GM21619 (cell line): Measurements from ENCODE around the gene REPIN1.

Experiments
- ATAC-seq: cut with Tn5 transposase; IDR thresholded peaks from one replicate; pipeline ENCODE4 v1.9.1; 2021; ENCODE audit not compliant: unreplicated experiment

Gene REPIN1

DNA sequence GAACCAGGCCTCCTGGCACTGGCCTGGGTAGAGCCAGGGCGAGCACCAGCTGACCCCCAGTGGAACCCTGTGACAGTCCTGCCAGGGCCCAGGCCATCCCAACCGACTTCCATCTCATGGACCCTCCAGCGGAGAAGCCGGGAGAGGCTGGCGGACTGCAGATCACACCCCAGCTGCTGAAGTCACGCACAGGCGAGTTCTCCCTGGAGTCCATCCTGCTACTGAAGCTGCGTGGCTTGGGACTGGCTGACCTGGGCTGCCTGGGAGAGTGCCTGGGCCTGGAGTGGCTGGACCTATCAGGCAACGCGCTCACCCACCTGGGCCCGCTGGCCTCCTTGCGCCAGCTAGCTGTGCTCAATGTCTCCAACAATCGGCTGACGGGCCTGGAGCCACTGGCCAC, 31.9 kb upstream of the REPIN1 start:
- no peak for ATAC-seq

DNA sequence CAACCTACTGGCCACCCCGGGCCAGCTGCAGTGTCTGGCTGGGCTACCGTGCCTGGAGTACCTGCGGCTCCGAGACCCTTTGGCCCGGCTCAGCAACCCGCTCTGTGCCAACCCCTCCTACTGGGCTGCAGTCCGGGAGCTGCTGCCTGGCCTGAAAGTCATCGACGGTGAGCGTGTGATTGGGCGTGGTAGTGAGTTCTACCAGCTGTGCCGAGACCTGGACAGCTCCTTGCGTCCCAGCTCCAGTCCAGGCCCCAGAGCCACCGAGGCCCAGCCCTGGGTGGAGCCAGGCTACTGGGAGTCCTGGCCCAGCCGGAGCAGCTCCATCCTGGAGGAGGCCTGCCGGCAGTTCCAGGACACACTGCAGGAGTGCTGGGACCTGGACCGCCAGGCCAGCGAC, 31.4 kb upstream of the REPIN1 start:
- no peak for ATAC-seq

DNA sequence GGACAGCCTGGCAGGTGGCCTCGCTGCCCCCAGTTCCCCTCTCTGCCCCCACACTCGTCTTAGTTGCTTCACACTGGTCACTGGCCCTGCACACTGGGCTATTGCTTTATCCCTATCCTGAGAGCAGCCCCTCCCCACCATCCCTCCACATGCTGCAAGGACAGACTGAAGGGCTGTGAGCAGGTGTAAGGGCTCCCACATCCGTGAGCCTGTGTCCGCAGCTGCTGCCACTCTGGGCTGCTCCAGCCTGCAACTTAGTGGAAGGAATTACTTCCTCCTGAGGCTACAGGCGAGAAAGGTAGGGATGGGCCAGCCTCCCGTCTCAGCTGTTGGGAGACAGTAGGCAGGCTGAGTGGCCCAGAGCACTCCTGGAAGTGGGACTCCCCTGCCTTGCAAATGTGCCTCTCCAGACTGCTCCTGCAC, 31.0 kb upstream of the REPIN1 start:
- no peak for ATAC-seq

GRCh38 chr7:150338166-150338829, 30.3 kb upstream of the REPIN1 start:
- ATAC-seq, result no peak

GRCh38 chr7:150339409-150339809, 29.2 kb upstream of the REPIN1 start:
- no peak for ATAC-seq

- no peak for ATAC-seq
Observed at GRCh38 chr7:150340024-150340749, 28.4 kb upstream of the REPIN1 start.

DNA sequence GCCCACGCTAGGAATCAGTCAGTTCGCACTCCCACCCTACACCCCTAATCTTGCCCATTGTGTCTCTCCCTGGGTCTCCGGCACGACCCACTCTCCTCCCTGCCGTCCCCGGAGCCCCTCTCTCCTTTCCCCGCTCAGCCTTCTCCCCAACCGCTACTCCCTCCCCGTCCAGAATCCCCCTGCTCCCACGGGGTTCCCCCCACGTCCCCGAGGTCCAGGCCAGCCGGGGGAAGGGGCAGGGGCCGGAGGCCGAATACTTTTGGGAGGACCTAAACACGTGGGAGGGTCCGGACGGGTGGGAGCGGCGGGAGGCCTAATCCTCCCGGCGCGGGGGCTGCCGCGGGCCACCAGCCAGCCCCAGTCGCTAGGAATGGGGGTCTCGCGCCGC, 27.8 kb upstream of the REPIN1 start:
- no peak for ATAC-seq

GRCh38 chr7:150341263-150342120, 27.1 kb upstream of the REPIN1 start, which contains the start of gene RARRES2:
TSS of gene RARRES2 (minus strand) at chr7:150341629. CDS start at chr7:150340609, 1,020 bp downstream.
- no peak for ATAC-seq

- ATAC-seq, result no peak
Observed at GRCh38 chr7:150342121-150342408, 26.6 kb upstream of the REPIN1 start.

GRCh38 chr7:150343225-150343624, 25.4 kb upstream of the REPIN1 start:
- no peak for ATAC-seq

DNA sequence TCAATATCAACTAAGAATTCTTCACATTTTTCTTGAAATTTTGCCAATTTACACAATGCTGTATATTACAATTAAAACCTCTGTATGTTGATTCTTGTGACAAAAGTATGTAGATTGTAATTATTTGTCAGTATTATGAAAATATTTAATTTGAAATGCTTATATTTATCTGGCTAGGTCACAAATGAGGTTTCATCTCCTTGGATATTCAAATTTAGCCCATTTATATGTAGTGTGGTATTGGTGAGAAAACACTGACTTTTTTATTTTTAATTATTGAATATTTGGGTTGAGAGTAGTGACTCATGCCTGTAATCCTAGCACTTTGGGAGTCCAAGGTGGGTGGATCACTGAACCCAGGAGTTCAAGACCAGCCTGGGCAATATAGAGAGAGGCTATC, 24.3 kb upstream of the REPIN1 start:
- ATAC-seq, result no peak

DNA sequence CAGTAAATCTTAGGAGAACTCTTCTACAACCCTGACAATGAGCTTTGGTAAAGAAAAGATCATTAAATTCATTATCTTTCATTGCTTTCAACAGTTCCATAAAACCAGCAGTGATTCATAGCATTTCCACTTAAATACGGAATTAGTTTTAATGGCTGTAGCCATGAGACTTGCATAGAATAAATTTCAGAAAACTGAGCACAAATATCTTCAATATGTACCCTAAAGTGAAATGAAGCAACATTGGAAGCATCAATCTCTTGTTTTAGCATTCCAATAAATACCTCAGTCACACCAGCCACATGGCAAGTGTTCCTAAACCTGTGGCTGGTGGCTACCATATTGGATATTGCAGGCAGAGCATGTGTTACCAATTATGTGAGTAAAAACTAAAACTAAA, 23.6 kb upstream of the REPIN1 start:
- no peak for ATAC-seq

DNA sequence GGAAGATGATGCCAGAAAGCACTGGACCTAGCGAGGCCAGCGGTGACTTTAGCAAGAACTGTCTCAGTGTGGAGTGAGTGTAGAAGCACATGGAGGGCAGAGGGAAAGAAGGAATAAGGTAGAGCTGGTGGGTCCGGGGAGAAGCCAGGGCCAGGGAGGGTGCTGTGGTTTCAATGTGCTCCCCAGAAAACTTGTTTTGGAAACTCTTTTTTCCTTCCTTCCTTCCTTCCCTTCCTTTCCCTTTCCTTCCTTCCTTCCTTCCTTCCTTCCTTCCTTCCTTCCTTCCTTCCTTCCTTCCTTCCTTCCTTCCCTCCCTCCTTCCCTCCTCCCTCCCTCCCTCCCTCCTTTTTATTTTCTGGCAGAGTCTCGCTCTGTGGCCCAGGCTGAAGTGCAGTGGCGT, 21.7 kb upstream of the REPIN1 start:
- ATAC-seq, result no peak

DNA sequence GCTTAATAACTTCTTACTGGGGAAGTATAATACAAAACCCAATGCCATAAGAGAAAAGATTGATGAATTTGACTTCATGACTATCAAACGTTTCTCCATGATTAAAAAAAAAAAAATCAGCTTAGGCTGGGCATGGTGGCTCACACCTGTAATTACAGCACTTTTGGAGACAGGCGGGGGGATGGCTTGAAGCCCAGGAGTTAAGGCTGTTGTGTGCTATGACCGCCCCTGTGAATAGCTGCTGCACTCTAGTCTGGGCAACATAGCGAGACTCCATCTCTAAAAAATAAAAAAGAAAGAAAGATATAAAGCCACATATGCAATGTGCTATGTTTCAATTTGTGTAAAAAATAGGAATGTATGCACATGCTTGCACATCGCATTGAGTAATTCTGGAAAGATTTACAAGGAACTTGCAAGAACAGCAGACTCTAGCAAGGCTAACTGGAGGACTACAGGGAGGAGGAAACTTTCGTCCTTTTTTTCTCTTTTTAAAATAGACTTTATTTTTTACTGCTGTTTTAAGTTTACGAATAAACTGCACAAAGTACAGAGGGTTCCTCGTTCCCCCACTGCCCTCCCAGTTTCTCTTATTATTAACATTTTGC, 16.9 kb upstream of the REPIN1 start:
- ATAC-seq, result no peak

- ATAC-seq, result no peak
Observed at GRCh38 chr7:150355666-150356059, 13.0 kb upstream of the REPIN1 start.

GRCh38 chr7:150356265-150356897, 12.2 kb upstream of the REPIN1 start:
- no peak for ATAC-seq

- peak; percentile 61 for ATAC-seq
Observed at GRCh38 chr7:150357270-150357669, 11.4 kb upstream of the REPIN1 start.

DNA sequence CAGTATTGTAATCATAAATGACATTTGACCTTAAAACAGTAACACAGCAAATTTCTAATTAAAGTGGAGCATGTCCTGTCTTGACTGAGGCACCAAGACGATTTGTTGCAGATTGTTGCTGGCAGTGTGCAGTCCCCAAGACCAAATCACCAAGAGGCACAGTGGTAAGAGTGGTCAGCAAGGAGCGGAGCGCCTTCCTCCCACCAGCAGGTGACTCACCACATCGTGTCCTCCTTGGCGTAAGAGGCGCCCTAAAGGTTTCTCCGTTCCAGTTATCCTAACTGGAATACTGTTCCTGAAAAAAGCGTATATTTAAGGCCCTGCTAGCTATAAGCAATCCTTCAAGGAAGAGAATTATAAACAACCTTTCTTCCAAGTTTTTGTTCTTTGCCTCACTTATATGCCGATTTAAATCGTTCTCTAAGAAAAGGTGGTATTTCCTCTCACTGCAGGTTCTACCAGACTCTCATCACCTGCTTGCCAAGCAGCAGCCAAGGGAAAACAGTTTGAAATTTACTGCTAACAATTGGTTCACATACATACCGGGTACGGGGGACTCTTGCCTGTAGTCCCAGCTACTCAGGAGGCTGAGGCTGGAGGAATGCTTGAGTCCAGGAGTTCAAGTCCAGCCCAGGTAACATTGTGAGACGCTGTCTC, 10.7 kb upstream of the REPIN1 start:
- peak; percentile 18 for ATAC-seq

DNA sequence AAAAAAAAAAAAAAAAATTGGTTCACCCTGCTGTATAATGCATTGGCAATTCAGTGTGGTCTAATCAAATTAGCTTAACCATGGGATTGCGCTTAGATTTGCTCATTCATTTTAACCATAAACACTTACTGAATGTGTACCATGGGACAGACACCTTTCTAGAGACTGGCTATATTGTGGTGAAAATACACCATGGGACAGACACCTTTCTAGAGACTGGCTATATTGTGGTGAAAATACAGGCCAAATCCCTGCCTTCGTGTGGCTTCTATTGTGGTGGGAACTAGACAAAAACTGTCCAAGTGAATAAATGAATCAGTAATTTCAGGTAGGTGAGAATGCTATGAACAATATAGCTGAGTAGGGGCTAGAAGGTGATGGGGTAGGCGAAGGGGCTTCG, 10.2 kb upstream of the REPIN1 start:
- no peak for ATAC-seq

DNA sequence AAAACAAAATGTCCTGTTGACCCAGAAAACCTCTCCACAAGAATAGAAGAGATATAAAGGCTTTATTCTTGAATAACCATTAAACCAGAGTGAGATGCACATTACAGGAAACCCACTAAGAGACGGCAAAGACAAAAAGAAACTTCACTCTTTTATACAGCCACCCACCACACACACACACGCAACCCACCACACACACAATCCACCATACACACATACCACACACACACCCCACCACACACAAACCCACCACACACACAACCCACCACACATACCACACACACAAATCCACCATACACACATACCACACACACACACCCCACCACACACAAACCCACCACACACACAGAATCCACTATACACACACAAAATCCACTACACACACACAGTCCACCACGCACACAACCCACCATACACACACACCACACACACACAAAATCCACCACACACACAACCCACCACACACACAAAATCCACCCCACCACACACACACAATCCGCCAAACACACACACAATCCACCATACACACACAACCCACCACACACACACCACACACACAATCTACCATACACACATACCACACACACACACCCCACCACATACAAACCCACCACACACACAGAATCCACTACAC, 9.5 kb upstream of the REPIN1 start:
- ATAC-seq, result no peak
